SH-SY5Y (cell line): Measurements from ENCODE around the gene MYO1E.

ENCODE experiments used
- GATA2 ChIP-seq: IDR thresholded peaks from 2 replicates; pipeline ENCODE4 v1.6.1; 2011; ENCODE audit warnings: mild to moderate bottlenecking, low read depth, low read length
- GATA3 ChIP-seq: IDR thresholded peaks from 2 replicates; pipeline ENCODE4 v1.6.1; 2011; ENCODE audit warnings: low read depth, mild to moderate bottlenecking, low read length, moderate library complexity

MYO1E gene

GRCh38 chr15:59169251-59169708, 203.4 kb downstream of the MYO1E start:
- no peak for TF ChIP-seq GATA3
- no peak for TF ChIP-seq GATA2

GRCh38 chr15:59168536-59168935, 204.1 kb downstream of the MYO1E start:
- TF ChIP-seq GATA3 (no peak), GATA2 (no peak)

DNA sequence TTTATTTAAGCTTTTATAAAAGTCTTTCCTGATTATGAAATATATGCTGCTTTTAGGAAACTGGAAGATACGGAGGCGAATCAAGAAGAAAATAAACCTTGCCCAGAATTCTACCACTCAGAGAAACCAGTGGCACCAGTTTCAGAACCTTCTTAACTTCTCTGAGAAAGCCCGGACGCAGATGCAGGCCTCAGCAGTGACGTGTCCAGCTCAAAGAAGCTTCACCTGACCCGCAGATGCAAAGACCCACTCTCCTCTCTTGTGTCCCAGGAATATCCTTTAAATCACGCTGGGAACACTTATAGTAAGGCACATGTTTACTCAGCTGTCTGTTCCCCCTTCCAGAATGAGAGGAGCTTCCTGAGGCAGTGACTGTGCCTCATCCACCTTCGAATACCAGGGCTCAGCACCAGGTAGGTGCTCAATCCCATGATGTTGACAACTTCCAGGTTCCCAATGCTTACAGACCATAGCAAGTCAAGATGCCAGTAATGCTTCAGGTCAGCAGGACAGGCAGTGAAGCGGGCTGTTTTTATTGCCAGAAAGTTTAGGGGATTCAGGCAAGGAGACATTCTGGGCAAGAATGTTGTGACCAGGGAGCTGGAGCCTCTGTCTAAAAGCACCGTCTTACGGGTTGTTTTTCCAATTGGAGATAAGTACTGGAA, 205.9 kb downstream of the MYO1E start:
- TF ChIP-seq GATA2 (no peak), GATA3 (no peak)

- TF ChIP-seq GATA2 (no peak), GATA3 (no peak)
Measured at GRCh38 chr15:59166166-59166565, 206.5 kb downstream of the MYO1E start.

GRCh38 chr15:59165726-59166125, 206.9 kb downstream of the MYO1E start:
- TF ChIP-seq GATA2 (no peak), GATA3 (no peak)

- TF ChIP-seq GATA2 (no peak), GATA3 (no peak)
Measured at GRCh38 chr15:59160880-59161593, 211.6 kb downstream of the MYO1E start.

GRCh38 chr15:59159210-59159609, 213.5 kb downstream of the MYO1E start:
- TF ChIP-seq GATA2 (no peak), GATA3 (no peak)

GRCh38 chr15:59158701-59159034, 214.0 kb downstream of the MYO1E start:
- TF ChIP-seq GATA3: no peak
- TF ChIP-seq GATA2: no peak

DNA sequence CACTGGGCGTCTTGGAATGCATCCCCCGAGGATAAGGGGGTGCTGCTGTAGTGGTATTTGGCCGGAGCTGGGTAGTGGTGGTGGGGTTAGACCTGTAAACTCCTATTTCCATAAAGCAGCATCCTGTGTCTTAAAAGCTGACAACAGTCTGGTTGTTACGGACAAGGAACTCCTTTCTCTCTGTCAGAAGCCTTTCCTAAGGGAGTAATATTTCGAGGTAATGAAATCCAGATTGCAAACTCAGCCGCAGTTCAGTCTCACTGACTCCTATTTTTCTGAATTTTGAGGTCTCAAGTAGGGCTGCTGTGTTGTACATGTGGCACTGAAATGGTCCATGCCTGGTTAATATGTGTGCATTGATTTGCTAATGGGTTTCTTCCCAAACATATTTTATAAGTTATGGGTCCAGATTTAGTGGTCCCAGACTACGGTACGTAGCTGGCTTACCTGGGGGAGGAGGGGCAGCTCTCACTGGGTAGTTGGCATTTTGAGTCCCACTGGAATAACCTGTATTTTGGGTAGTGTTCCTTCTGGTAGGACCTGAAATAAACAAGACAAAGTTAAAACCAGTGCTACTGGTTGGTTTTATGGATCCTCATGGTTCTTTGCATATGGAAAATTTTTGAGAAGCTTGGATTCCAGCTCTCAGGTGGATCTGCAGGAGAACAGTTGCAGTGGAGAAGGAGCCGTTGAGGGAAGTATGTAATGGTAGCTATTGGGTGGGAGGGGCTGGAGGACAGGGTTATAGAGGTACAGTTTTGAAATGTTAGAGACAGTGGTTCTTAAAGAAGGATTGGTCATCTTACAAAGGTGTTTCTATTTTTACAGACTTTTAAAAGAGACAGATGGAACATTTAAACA, 214.6 kb downstream of the MYO1E start:
- TF ChIP-seq GATA3 (no peak), GATA2 (no peak)

- TF ChIP-seq GATA3 (no peak), GATA2 (no peak)
Measured at GRCh38 chr15:59157396-59157795, 215.3 kb downstream of the MYO1E start.

GRCh38 chr15:59155431-59155830, 217.2 kb downstream of the MYO1E start:
- TF ChIP-seq GATA3 (no peak), GATA2 (no peak)

DNA sequence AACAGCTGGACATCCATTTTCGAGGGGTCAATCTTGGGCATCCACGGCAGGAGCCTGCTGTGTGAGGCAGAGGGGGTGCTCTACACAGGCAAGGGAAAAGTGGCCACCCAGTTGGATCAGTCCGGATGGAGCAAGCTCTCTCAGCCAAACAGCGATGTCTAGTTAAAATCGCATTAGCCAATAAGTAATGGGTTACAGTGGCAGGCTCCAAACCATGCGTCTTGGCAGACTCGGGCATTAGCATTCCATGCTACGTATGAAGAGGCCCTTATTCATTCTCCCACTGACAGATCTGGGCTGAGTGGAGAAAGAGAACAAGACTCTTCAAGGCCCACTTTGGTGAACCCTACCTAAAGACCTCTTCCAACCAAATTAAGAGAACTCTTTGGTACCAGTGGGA, 218.4 kb downstream of the MYO1E start:
- TF ChIP-seq GATA3 (no peak), GATA2 (no peak)

GRCh38 chr15:59153466-59153865, 219.2 kb downstream of the MYO1E start:
- no peak for TF ChIP-seq GATA2

DNA sequence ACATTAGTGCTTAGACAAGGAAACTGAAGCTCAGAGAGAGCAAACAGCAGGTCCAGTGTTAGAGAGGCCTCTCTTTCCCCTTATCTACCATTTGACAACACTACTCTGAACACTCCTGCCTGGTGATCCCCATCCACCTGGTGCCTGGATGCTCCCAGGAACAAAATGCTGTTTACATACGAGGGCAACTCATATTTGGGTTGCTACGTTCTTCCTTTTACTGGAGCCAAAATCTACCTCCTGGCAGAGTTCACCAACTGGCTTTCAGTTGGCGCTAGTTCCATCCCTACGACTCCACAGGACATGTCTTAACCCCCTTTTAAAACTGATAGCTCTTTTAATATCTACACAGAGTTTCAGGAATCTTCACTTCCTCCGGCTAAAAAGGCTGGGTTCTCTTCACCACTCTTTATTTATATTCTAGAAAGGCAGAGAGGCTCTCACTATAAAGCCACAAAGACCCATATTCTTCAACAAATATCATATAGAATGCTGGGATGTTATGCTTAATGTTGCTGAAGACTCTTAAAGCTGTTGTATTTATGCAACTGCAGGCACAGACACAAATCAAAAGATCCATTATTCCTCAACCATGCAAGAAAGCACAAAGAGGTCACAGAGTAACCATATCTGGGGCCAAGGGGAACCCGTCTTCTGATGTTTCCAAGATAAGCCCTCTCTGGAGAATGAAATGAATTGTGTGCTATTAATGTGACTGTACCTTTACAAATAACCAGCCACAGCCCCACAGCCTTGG, 219.8 kb downstream of the MYO1E start:
- TF ChIP-seq GATA2 (no peak), GATA3 (no peak)

DNA sequence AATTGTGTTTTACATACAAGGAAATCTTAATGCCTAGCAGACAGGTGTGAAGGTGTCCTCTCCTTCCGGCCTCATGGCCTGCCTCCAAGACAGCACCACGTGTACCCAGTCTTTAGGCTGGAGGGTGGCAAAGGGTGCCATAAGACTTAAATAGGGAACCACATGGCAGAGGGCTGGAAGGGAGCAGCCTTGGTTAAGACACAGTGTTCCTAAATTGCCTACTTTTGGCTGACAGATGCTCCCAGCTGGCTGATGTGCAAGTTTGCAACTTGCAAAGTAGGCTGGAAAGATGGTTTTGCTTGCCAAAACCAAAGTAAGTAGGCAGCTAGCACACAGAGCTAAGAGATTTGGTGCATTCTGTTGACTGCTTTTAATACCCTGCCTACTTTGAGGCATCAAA, 222.5 kb downstream of the MYO1E start:
- TF ChIP-seq GATA3 (no peak), GATA2 (no peak)
